HepG2 (cell line): ENCODE measurements around the gene NOL12. TPM values are rescaled to one million over a fixed set of nuclear protein-coding genes. Genes with fewer than 3 reads are reported as not detected.

Experiments
- ATAC-seq: fragments of 200-7000 bp; cut with Tn5 transposase; 3 replicates; pipeline ENCODE4 v1.9.1; 2020; ENCODE audit warnings: mild to moderate bottlenecking, moderate library complexity
- BruUV-seq: library from RNA; stranded (reverse); fragments of 400-500 nt; replicated peaks from 2 replicates; lab custom pipeline; 2021; lab: Mats Ljungman, UMichigan
- CTCF ChIA-PET: fragments of 300-600 bp; formaldehyde crosslinking; extraction: SDS; loops from one replicate; lab custom pipeline; 2021; ENCODE audit warnings: low total read pairs, inconsistent platforms, low intra/inter-chr PET ratio; lab: Yijun Ruan, JAX
- POLR2A ChIA-PET: fragments of 350-600 bp; sonication (Branson Sonifier 250); formaldehyde crosslinking; loops from one replicate; lab custom pipeline; 2020; ENCODE audit warnings: antibody characterized with exemption, inconsistent platforms; lab: Yijun Ruan, JAX
- DNase-seq: peaks from one replicate; pipeline ENCODE4 v3.0.0-alpha.2; 2015; ENCODE audit warnings: low spot score
- FAIRE-seq: peaks from 3 replicates; lab custom pipeline; 2011; peaks lifted over from hg19 to GRCh38; lab: Jason Lieb, UNC
- H2AFZ ChIP-seq: one replicate; pipeline ENCODE4 v1.6.1; 2011; ENCODE audit warnings: low read length, inconsistent platforms
- H3K27ac ChIP-seq: fragments of 300-600 bp; 3 replicates; pipeline ENCODE4 v1.8.0; 2011; ENCODE audit warnings: mixed run types, mild to moderate bottlenecking, mixed read lengths, low read length, inconsistent platforms; ENCODE audit not compliant: insufficient read depth; ENCODE audit errors: extremely low read length
- H3K27me3 ChIP-seq, 2 experiments: fragments of 200-600 bp in 1 of 2; 2 replicates in 1 of 2; 3 replicates in 1 of 2; pipeline versions ENCODE4 v1.6.0 to v1.8.0; 2011; ENCODE audit warnings: low read length in 2 of 2, mild to moderate bottlenecking in 2 of 2, moderate library complexity in 2 of 2, inconsistent platforms in 1 of 2; ENCODE audit not compliant: insufficient read depth in 2 of 2, control insufficient read depth in 1 of 2
- H3K36me3 ChIP-seq, 2 experiments: fragments of 200-600 bp in 1 of 2; replicated peaks in 1 of 2; 2 replicates in 1 of 2; 3 replicates in 1 of 2; pipeline versions ENCODE4 v1.5.1 to v1.8.0; 2011; ENCODE audit warnings: low read length in 2 of 2, inconsistent platforms in 1 of 2; ENCODE audit not compliant: insufficient read depth in 2 of 2, control insufficient read depth in 1 of 2
- H3K4me1 ChIP-seq: 2 replicates; pipeline ENCODE4 v1.5.1; 2012; ENCODE audit warnings: low read length, inconsistent platforms; ENCODE audit not compliant: insufficient read depth
- H3K4me2 ChIP-seq: 2 replicates; pipeline ENCODE4 v1.6.0; 2011; ENCODE audit warnings: low read depth, low read length, inconsistent platforms
- H3K4me3 ChIP-seq, 3 experiments: fragments of 200-600 bp in 1 of 3; sonication (generic), shearing (Covaris generic) in 1 of 3; replicated peaks in 1 of 3; 2 replicates each; pipeline ENCODE4 v1.5.1; 2011 to 2016; ENCODE audit warnings: low read length in 3 of 3, inconsistent platforms in 2 of 3, low read depth in 2 of 3, mild to moderate bottlenecking in 2 of 3, control low read depth in 1 of 3, mixed read lengths in 1 of 3; ENCODE audit not compliant: insufficient read depth in 1 of 3
- H3K79me2 ChIP-seq: one replicate; pipeline ENCODE4 v1.6.1; 2011; ENCODE audit warnings: low read length, inconsistent platforms; ENCODE audit not compliant: insufficient read depth
- H3K9ac ChIP-seq: 2 replicates; pipeline ENCODE4 v1.6.0; 2011; ENCODE audit warnings: mild to moderate bottlenecking, low read depth, low read length, inconsistent platforms; ENCODE audit not compliant: insufficient read depth
- H3K9me3 ChIP-seq: 2 replicates; pipeline ENCODE4 v1.5.1; 2012; ENCODE audit warnings: mild to moderate bottlenecking, low read length
- H4K20me1 ChIP-seq: 2 replicates; pipeline ENCODE4 v1.6.0; 2011; ENCODE audit warnings: inconsistent platforms, mild to moderate bottlenecking, low read length, moderate library complexity; ENCODE audit not compliant: insufficient read depth
- CHCHD3 ChIP-seq: sonication (generic); formaldehyde crosslinking; IDR thresholded peaks from 2 replicates; pipeline ENCODE4 v1.8.0; 2022; ENCODE audit warnings: mild to moderate bottlenecking, missing genetic modification reagents, moderate library complexity
- CREM ChIP-seq, 2 experiments: sonication (generic) in 1 of 2; formaldehyde crosslinking in 1 of 2; IDR thresholded peaks; 2 replicates each; pipeline versions ENCODE4 v1.4.0 to v1.6.1; 2016 to 2020; ENCODE audit warnings: antibody characterized with exemption in 1 of 2, mild to moderate bottlenecking in 1 of 2, missing genetic modification reagents in 1 of 2
- GATAD1 ChIP-seq: IDR thresholded peaks from 2 replicates; pipeline ENCODE4 v1.6.1; 2016; ENCODE audit warnings: missing genetic modification reagents, missing compliant biosample characterization
- KDM4B ChIP-seq: sonication (generic); formaldehyde crosslinking; IDR thresholded peaks from 2 replicates; pipeline ENCODE4 v1.4.0; 2020; ENCODE audit warnings: missing genetic modification reagents
- KLF6 ChIP-seq: IDR thresholded peaks from 2 replicates; pipeline ENCODE4 v1.8.0; 2016; ENCODE audit warnings: missing biosample characterization, missing genetic modification reagents
- MED1 ChIP-seq: sonication (generic); formaldehyde crosslinking; IDR thresholded peaks from 2 replicates; pipeline ENCODE4 v1.4.0; 2020; ENCODE audit warnings: missing genetic modification reagents
- NKX3-1 ChIP-seq: sonication (generic); formaldehyde crosslinking; IDR thresholded peaks from 2 replicates; pipeline ENCODE4 v1.5.0; 2020; ENCODE audit warnings: missing genetic modification reagents
- RAD21 ChIP-seq: fragments of 450-650 bp; formaldehyde crosslinking; IDR thresholded peaks from 2 replicates; pipeline ENCODE4 v1.5.0; 2020; ENCODE audit warnings: mild to moderate bottlenecking
- SMAD3 ChIP-seq: sonication (generic); formaldehyde crosslinking; IDR thresholded peaks from 2 replicates; pipeline ENCODE4 v1.4.0; 2020; ENCODE audit warnings: missing genetic modification reagents
- SMYD3 ChIP-seq: sonication (generic); formaldehyde crosslinking; IDR thresholded peaks from 2 replicates; pipeline ENCODE4 v1.8.1; 2023; ENCODE audit warnings: mild to moderate bottlenecking, missing genetic modification reagents
- ZNF30 ChIP-seq: sonication (generic); formaldehyde crosslinking; IDR thresholded peaks from 2 replicates; pipeline ENCODE4 v1.5.0; 2020; ENCODE audit warnings: mild to moderate bottlenecking, missing genetic modification reagents
- ZNF331 ChIP-seq: sonication (generic); formaldehyde crosslinking; IDR thresholded peaks from 2 replicates; pipeline ENCODE4 v1.4.0; 2020; ENCODE audit warnings: missing genetic modification reagents
- ZNF354B ChIP-seq: sonication (generic); formaldehyde crosslinking; IDR thresholded peaks from 2 replicates; pipeline ENCODE4 v1.8.0; 2022; ENCODE audit warnings: mild to moderate bottlenecking, missing genetic modification reagents
- ZSCAN31 ChIP-seq: sonication (generic); formaldehyde crosslinking; IDR thresholded peaks from 2 replicates; pipeline ENCODE4 v1.5.0; 2020; ENCODE audit warnings: low read depth, mild to moderate bottlenecking, missing genetic modification reagents
- WGBS: methylation state at CpG from one replicate; pipeline ENCODE4 v1.1.6; 2017; ENCODE audit warnings: low lambda C conversion rate; 5-methylcytosine and 5-hydroxymethylcytosine counted together
- in situ Hi-C: cut with HindIII; loops from 2 replicates; pipeline ENCODE4 v1.10.0; 2017; ENCODE audit warnings: low pct_unique_long_range_greater_than_20kb; ENCODE audit not compliant: extremely low pct_ligation_motif_present
- intact Hi-C: fragments of 100-400 bp; cut with micrococcal nuclease; formaldehyde crosslinking; loops from one replicate; pipeline ENCODE4 v1.10.0; 2022; ENCODE audit not compliant: unreplicated experiment
- polyA plus RNA-seq, 8 experiments: library from polyadenylated mRNA; depleted of rRNA in 3 of 8; stranded (reverse) in 7 of 8; unstranded in 1 of 8; fragments of >200 nt; fragmentation: Illumina TruSeq in 4 of 8; extraction: Trizol in 4 of 8; gene quantifications; 2 replicates each; pipeline versions ENCODE4 v1.2.1 to v1.2.3, GENCODE V29; 2011 to 2016; ENCODE audit warnings: low read depth in 4 of 8, missing spikeins in 1 of 8, mixed read lengths in 1 of 8; ENCODE audit not compliant: insufficient read depth in 1 of 8
- total RNA-seq, 5 experiments: library from RNA; depleted of rRNA; stranded (reverse); fragments of >200 nt; fragmentation: Illumina TruSeq; extraction: Trizol; gene quantifications; 2 replicates each; pipeline ENCODE4 v1.2.3, GENCODE V29; 2016; ENCODE audit warnings: low read depth in 1 of 5
- TF ChIP-seq, protein P1 (sequence below): IDR thresholded peaks from 2 replicates; pipeline ENCODE4 v1.6.1; 2012; ENCODE audit warnings: low read length, improper control_type of control experiment
- TF ChIP-seq, protein P2 (sequence below): sonication (generic); formaldehyde crosslinking; IDR thresholded peaks from 2 replicates; pipeline ENCODE4 v1.4.0; 2020; ENCODE audit warnings: missing genetic modification reagents

NOL12 gene
- total and polyA plus RNA-seq, 2 of the 13 experiments (the other 11 are each of a cell fraction or from before 2014, with no cell fraction given) = 14.3 to 31.4 TPM

DNA sequence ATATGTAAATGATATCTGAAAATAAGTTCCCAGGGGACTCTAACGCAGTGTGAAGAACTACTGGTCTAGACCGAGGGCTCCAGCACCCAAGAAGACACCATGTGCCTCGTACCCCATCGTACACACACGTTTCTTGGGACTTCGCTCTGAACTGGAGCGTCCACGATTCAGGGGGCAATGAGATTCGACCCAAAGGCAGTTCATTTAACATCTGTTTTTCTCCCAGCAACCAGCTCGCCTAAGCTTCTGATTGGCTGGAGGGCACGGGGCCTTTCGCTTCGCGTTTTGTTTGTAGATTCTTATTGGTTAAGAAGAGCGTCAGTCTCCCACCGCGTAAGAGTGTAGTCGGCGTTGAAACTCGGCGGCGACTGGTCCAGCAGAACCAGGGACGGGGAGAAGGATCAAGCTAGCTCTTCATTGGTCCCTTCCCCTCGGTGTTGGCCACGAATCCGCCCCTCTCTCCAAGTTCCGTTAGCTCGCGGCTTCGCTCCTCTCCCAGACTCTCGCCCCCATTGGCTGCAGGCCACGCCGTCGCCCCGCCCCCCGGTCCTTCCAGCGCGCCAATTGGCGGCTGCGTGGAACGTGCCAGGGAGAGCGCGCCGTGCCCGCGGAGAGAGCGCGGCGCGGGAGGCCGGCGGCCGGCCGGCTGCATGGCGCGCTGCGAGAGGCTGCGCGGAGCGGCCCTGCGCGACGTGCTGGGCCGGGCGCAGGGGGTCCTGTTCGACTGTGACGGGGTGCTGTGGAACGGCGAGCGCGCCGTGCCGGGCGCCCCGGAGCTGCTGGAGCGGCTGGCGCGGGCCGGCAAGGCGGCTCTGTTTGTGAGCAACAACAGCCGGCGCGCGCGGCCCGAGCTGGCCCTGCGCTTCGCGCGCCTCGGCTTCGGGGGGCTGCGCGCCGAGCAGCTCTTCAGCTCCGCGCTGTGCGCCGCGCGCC lies 27.7 kb upstream of the NOL12 start, which contains the start of gene PDXP (continued):
- TF ChIP-seq KDM4B (CRISPR knock-in tag) (no peak), SMAD3 (CRISPR knock-in tag) (0 out of 2 replicates have a peak, but pooled peaks have one; percentile 46), CREM (IDR thresholded peaks at IDR 0.05) (peak; percentile 93), CREM (CRISPR knock-in tag; IDR thresholded peaks at IDR 0.05) (no peak)

DNA sequence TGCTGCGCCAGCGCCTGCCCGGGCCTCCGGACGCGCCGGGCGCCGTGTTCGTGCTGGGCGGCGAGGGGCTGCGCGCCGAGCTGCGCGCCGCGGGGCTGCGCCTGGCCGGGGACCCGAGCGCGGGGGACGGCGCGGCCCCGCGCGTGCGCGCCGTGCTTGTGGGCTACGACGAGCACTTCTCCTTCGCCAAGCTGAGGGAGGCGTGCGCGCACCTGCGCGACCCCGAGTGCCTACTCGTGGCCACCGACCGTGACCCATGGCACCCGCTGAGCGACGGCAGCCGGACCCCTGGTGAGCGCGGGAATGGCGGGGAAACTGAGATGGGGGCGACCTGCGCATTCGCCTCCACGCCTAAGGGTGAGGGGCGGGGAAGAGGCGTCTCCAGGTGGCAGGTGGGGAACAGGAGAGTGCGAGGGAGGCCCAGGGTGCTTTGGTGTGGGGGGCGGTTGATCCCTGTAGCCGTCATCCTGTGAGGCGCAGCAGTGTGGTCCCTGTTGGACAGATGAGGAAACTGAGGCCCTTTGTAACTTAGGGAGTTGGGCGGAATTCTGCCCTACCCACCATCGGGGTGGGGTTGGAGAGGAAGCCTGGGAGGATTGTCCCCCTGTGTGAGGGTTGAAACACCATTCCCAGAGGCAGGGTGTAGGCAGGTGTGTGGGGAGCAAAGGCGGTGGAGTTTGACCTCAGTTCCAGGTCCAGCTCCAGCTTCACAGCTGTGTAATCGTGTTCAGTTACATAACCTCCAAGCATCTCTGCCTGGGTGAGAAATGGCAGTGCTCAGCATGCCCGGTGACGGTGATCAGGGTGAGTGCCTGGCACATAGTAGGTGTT lies 26.9 kb upstream of the NOL12 start:
- Histone ChIP-seq H3K27me3 (no peaks in the 10 kb centered on the region; a peak in 1 of 5 replicates), H3K79me2 (peaks cover 53% of the 10 kb centered on the region), H3K9me3 (no peaks in the 10 kb centered on the region), H4K20me1 (peaks cover 40% of the 10 kb centered on the region), H3K4me3 (peak overlapping the region; percentile 75 to 97 (median 94)), H3K9ac (peak overlapping the region; percentile 92), H3K27ac (peak overlapping the region; percentile 93), H2AFZ (no peak overlapping the region), H3K4me2 (peak overlapping the region; percentile 94), H3K4me1 (peaks cover 59% of the 10 kb centered on the region), H3K36me3 (peaks cover 2 to 6% of the 10 kb centered on the region in 2 experiments; a peak in 3 of 5 replicates)
- peak; percentile 73 for DNase-seq
- WGBS = 4% methylated on average over 6 of the region's 68 CpGs
- TSS peak; percentile 80 for BruUV-seq
- intact Hi-C loops (loop anchor here (10.0 kb wide), 1 partner anchor 146 kb away; the partner anchor contains the start of gene GCAT), in situ Hi-C loops (no loop called here)
- peak; percentile 6; the same call in 1 of the 3 replicates for ATAC-seq
- ChIA-PET CTCF (interaction anchor here (1.8 kb wide), 1 partner anchor 21 kb away, joined by 3 read pairs; no protein-coding TSS in a partner anchor), POLR2A (interaction anchor here (0.9 to 11.2 kb wide), 17 partner anchors 9 to 158 kb away, joined by 3 to 242 read pairs (median 13); partner anchors contain the start of genes GCAT, GGA1, LGALS1 and NOL12)
- peak; percentile 93 for FAIRE-seq
- TF ChIP-seq CHCHD3 (CRISPR knock-in tag) = no peak
- peak; percentile 82 for TF ChIP-seq MED1 (CRISPR knock-in tag)
- no peak; the same call in 1 of the 2 replicates for TF ChIP-seq KLF6 (CRISPR knock-in tag)
- no peak for TF ChIP-seq ZNF30 (CRISPR knock-in tag)
- TF ChIP-seq SMYD3 (CRISPR knock-in tag) = no peak
- TF ChIP-seq ZNF331 (CRISPR knock-in tag) = peak; percentile 96
- peak; percentile 46; the same call in 1 of the 2 replicates for TF ChIP-seq ZSCAN31 (CRISPR knock-in tag)
- no peak for TF ChIP-seq RAD21 (CRISPR knock-in tag)
- TF ChIP-seq, protein P1, sequence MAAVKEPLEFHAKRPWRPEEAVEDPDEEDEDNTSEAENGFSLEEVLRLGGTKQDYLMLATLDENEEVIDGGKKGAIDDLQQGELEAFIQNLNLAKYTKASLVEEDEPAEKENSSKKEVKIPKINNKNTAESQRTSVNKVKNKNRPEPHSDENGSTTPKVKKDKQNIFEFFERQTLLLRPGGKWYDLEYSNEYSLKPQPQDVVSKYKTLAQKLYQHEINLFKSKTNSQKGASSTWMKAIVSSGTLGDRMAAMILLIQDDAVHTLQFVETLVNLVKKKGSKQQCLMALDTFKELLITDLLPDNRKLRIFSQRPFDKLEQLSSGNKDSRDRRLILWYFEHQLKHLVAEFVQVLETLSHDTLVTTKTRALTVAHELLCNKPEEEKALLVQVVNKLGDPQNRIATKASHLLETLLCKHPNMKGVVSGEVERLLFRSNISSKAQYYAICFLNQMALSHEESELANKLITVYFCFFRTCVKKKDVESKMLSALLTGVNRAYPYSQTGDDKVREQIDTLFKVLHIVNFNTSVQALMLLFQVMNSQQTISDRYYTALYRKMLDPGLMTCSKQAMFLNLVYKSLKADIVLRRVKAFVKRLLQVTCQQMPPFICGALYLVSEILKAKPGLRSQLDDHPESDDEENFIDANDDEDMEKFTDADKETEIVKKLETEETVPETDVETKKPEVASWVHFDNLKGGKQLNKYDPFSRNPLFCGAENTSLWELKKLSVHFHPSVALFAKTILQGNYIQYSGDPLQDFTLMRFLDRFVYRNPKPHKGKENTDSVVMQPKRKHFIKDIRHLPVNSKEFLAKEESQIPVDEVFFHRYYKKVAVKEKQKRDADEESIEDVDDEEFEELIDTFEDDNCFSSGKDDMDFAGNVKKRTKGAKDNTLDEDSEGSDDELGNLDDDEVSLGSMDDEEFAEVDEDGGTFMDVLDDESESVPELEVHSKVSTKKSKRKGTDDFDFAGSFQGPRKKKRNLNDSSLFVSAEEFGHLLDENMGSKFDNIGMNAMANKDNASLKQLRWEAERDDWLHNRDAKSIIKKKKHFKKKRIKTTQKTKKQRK = no peak
- peak; percentile 62; the same call in 1 of the 2 replicates for TF ChIP-seq GATAD1 (CRISPR knock-in tag)
- TF ChIP-seq, protein P2, sequence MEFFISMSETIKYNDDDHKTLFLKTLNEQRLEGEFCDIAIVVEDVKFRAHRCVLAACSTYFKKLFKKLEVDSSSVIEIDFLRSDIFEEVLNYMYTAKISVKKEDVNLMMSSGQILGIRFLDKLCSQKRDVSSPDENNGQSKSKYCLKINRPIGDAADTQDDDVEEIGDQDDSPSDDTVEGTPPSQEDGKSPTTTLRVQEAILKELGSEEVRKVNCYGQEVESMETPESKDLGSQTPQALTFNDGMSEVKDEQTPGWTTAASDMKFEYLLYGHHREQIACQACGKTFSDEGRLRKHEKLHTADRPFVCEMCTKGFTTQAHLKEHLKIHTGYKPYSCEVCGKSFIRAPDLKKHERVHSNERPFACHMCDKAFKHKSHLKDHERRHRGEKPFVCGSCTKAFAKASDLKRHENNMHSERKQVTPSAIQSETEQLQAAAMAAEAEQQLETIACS (CRISPR knock-in tag) = peak; percentile 81
- TF ChIP-seq ZNF354B = no peak
- TF ChIP-seq NKX3-1 (CRISPR knock-in tag) = no peak
